ENCODE data around the gene C1orf159. TPM values are rescaled to one million over a fixed set of nuclear protein-coding genes. Genes with fewer than 3 reads are reported as not detected.
A peak's percentile ranks its signal among the peaks of the same experiment; 100 is the strongest.

Gene C1orf159
- total RNA-seq, 1 donor from 2014 or later = 4.0 TPM

DNA sequence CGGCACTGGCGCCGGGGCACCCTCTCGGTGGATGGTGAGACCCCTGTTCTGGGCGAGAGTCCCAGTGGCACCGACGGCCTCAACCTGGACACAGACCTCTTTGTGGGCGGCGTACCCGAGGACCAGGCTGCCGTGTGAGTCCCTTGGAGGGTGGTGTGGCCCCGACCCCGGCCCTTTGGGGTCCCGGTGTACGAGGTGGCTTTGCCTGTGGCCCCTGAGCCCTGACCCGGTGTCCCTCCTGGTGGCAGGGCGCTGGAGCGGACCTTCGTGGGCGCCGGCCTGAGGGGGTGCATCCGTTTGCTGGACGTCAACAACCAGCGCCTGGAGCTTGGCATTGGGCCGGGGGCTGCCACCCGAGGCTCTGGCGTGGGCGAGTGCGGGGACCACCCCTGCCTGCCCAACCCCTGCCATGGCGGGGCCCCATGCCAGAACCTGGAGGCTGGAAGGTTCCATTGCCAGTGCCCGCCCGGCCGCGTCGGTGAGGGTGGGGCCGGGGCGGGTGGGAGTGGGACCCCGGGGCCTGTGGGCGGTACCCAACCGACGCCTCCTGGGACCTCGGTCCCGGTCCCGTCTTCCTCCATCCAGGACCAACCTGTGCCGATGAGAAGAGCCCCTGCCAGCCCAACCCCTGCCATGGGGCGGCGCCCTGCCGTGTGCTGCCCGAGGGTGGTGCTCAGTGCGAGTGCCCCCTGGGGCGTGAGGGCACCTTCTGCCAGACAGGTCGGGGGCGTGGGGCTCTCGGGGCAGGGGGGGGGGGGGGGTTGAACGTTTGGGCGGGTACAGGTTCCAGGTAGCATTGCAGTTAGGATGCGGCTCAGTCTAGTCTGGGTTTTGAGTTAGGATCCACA lies 66.3 kb downstream of the C1orf159 start:
- DNase-seq (no peak), ATAC-seq (no peak)
- intact Hi-C loops (cut with micrococcal nuclease) = no loop called here

GRCh38 chr1:1048765-1049164 lies 67.1 kb downstream of the C1orf159 start:
- intact Hi-C loops (cut with micrococcal nuclease) = no loop called here
- ATAC-seq (no peak), DNase-seq (no peak)

- DNase-seq (no peak), ATAC-seq (no peak)
- intact Hi-C loops (cut with micrococcal nuclease) = no loop called here
Observed at GRCh38 chr1:1047963-1048362, 67.9 kb downstream of the C1orf159 start.

GRCh38 chr1:1047407-1047806 lies 68.5 kb downstream of the C1orf159 start:
- DNase-seq = no peak

DNA sequence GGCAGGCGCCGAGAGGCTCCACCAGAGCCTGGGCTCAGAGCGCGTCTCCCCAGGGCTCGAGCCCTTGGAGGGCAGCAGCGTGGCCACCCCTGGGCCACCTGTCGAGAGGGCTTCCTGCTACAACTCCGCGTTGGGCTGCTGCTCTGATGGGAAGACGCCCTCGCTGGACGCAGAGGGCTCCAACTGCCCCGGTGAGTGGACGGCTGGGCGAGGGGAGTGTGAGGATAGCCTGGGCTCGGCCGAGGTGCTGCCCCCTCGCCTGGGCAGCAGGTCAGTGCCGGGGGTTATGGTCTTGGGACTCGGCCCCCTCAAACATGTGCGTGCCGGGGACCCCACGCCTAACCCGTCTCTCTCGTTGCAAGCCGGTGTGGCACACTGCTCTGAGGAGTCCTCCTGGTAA lies 69.1 kb downstream of the C1orf159 start:
- DNase-seq (no peak), ATAC-seq (no peak)
- intact Hi-C loops (cut with micrococcal nuclease) = no loop called here

More at GRCh38 chr1:1047407-1047806, 68.5 kb downstream of the C1orf159 start:
- ATAC-seq = no peak
- intact Hi-C loops (cut with micrococcal nuclease) = no loop called here

DNA sequence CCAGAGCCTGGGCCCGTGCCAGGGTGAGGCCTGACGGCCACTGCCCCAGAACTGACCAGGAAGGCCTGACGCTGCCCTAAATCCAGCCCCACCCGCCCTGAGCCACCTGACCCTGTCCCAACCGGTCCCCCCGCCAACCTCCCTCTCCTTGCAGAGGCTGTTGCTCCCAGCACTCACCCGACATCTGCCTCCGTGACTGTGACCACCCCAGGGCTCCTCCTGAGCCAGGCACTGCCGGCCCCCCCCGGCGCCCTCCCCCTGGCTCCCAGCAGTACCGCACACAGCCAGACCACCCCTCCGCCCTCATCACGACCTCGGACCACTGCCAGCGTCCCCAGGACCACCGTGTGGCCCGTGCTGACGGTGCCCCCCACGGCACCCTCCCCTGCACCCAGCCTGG lies 69.6 kb downstream of the C1orf159 start:
- intact Hi-C loops (cut with micrococcal nuclease) = no loop called here
- DNase-seq = no peak
- no peak for ATAC-seq

DNA sequence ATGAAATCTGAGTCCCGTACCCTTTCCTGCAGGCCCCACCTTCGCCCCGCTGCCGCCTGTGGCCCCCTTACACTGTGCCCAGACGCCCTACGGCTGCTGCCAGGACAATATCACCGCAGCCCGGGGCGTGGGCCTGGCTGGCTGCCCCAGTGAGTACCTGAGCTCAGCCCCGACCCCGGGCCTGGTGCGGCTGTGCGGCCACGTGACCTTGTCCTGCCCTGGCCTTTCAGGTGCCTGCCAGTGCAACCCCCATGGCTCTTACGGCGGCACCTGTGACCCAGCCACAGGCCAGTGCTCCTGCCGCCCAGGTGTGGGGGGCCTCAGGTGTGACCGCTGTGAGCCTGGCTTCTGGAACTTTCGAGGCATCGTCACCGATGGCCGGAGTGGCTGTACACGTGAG lies 70.8 kb downstream of the C1orf159 start:
- no peak for DNase-seq
- ATAC-seq = no peak
- intact Hi-C loops (cut with micrococcal nuclease) = no loop called here

DNA sequence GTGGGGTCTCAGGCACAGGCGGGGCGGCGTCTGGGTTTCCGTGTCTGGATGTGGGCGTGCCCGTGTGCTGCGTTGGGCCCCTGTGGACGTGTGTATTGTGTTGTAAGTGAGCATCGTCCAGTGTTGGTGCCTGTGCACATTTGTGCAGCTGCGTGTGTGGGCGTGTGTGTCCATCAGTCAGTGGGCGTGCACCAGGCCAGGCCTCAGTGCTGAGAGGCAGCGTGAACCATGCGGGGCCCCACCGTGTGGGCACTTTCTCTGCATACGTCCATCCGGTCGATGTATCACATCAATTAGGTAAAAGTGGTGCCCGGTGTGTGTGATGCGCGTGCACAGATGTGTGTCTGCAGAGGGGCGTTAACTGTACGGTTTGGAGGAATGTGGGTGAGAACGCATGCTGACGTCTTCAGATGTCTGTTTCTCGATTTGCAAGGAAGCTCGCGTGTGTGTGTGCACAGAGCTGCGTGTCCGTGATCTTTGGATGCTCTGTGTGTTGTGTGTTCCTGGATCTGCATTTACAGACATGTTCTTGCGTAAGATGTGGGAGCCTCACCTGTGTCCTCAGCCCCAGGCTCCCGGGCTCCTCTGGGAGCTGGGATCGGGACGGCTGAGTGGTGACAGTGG lies 71.3 kb downstream of the C1orf159 start:
- DNase-seq (no peak), ATAC-seq (no peak)
- intact Hi-C loops (cut with micrococcal nuclease) = no loop called here

GRCh38 chr1:1043921-1044320 lies 72.0 kb downstream of the C1orf159 start:
- ATAC-seq = no peak
- intact Hi-C loops (cut with micrococcal nuclease) = no loop called here

DNA sequence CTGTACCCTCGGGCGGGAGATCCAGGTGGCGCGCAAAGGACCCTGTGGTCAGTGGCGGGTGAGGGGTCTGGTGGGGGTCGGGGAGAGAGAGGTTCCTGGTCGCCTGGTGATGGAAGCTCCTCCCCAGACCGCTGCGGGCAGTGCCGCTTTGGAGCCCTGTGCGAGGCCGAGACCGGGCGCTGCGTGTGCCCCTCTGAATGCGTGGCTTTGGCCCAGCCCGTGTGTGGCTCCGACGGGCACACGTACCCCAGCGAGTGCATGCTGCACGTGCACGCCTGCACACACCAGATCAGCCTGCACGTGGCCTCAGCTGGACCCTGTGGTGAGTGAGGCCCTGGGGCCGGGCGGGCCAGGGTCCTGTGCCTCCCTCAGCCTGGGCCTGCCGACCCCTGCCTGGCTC lies 72.5 kb downstream of the C1orf159 start:
- DNase-seq (no peak), ATAC-seq (no peak)
- intact Hi-C loops (cut with micrococcal nuclease) = no loop called here

More at GRCh38 chr1:1043921-1044320, 72.0 kb downstream of the C1orf159 start:
- no peak for DNase-seq

- ATAC-seq = no peak
- intact Hi-C loops (cut with micrococcal nuclease) = no loop called here
- DNase-seq = no peak
Observed at GRCh38 chr1:1042835-1043234, 73.1 kb downstream of the C1orf159 start.

DNA sequence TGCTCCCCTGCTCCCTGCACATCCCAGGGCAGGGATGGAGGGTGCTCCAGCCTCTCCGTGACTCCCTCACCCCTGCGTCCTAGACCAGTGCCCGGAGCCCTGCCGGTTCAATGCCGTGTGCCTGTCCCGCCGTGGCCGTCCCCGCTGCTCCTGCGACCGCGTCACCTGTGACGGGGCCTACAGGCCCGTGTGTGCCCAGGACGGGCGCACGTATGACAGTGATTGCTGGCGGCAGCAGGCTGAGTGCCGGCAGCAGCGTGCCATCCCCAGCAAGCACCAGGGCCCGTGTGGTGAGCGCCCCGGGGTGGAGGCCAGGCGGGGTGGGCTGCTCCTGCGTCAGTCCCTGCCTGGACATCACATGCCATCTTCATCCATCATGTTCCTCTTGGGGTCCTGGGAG lies 74.0 kb downstream of the C1orf159 start:
- DNase-seq (no peak), ATAC-seq (no peak)
- intact Hi-C loops (cut with micrococcal nuclease) = no loop called here

- no peak for DNase-seq
- peak; percentile 6 for ATAC-seq
- intact Hi-C loops (cut with micrococcal nuclease) = no loop called here
Observed at GRCh38 chr1:1041092-1041523, 74.8 kb downstream of the C1orf159 start.

DNA sequence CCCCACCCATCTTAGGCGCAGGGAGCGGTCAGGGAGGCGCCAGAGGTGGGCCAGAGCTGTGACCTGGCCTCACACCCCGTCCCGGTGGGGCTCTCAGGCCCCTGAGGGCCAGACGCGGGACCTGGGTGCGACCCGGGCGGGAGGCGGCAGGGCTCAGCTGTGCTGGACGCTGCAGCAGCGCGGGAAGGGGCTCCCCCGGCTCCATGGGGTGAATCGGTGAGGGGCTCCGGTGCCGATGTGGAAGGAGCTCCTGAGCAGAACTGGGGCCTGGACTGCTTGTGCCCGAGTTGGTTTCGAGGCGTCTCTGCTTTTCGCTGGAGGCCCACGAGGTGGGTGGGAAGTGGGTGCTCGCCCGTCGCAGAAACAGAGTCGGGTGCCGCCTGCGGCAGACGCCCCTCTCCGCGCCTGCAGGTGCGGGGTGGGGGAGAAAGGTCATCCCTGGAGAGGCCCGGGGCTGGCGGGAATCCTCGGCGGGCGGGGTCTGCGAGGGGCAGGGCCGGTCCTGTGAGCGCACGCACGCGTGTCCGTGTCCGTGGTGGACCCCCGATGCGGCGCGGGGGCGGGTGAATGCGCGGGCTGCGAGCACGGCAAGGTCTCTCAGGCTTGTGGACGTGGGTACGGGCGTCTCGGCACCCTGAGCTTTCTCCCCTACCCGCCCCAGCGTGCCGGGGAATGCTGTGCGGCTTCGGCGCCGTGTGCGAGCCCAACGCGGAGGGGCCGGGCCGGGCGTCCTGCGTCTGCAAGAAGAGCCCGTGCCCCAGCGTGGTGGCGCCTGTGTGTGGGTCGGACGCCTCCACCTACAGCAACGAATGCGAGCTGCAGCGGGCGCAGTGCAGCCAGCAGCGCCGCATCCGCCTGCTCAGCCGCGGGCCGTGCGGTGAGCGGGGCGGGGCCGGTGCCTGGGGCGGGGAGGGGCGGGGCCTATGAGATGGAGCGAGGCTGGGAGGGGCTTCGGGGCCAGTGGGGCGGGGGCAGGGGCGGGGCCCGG lies 75.6 kb downstream of the C1orf159 start:
- intact Hi-C loops (cut with micrococcal nuclease) = no loop called here
- ATAC-seq (peak; percentile 87), DNase-seq (peak; percentile 81)

DNA sequence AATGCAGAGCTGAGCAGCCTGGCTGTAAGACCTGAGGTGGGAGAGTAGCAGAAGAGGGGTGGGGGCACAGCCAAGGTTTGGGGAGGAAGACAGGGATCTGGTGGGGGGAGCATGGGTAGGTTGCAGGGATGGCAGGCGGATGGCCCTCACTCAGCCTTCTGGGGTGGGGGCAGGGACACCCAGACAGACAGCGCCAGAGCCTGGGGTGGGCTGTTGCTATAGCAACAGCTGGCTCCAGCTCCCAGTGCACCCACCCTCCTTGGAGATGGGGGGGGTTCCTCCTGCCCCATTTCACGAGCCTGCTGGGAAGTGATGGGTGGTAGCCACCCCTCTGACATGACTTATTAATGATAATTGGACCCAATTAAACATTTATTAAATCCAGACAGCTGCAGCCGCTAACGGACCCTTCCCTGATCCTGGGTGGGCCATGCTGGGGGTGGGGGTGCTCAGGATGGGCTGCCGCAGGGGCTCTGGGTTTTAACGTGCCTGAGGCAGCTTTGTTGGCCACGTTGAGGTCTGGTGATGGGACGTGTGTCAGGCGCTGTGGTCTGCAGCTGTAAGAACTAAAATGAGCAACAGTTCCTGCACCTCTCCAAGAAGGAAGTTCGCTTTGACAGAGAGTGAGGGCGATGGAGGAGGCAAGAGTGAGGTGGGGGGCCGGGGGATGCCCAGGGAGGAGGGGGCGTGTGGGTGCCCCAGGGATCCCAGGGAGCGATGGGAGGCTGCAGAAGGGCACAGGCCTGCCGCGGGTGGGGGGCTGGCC lies 76.6 kb downstream of the C1orf159 start:
- ATAC-seq (no peak), DNase-seq (no peak)
- intact Hi-C loops (cut with micrococcal nuclease) = no loop called here

DNA sequence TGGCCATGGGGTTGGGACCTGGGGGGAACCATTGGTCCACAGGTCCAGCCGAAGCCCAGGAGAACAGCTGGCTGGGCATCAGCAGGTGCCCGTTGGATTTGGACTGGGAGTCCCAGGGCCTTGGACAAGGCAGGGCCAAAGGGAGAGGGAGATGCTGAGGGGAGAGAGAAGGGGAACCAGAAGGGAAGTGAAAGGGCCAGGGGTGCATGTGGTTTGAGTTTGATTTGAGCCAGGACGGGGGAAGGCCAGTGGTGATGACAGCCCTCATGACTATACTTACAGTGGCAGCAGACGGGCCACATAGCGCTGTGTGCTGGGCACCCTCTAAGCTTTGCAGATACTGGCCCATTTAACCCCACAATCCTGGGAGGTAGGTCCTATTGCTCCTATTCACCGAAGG lies 77.2 kb downstream of the C1orf159 start:
- ATAC-seq (no peak), DNase-seq (no peak)
- intact Hi-C loops (cut with micrococcal nuclease) = no loop called here

- DNase-seq = no peak
- no peak for ATAC-seq
- intact Hi-C loops (cut with micrococcal nuclease) = no loop called here
Observed at GRCh38 chr1:1037366-1038327, 78.2 kb downstream of the C1orf159 start.

Measured in left ventricle myocardium superior (tissue), 1 donor.